T-cell (primary cell): ENCODE results near the gene CYS1. TPM values are rescaled to one million over a fixed set of nuclear protein-coding genes. Genes with fewer than 3 reads are reported as not detected.

Source experiments
- ATAC-seq, 4 experiments: fragments of 200-7000 bp in 3 of 4; fragments of 150-1000 bp in 1 of 4; cut with Tn5 transposase; replicated peaks in 1 of 4; 1 replicate in 3 of 4; 2 replicates in 1 of 4; pipeline ENCODE4 v1.10.0; 2021; ENCODE audit warnings: moderate library complexity in 3 of 4, mild to moderate bottlenecking in 2 of 4, moderate number of reproducible peaks in 1 of 4
- CTCF ChIA-PET, 2 donors: fragments of 300-600 bp; sonication (Branson Sonifier 250); formaldehyde crosslinking; loops; one replicate each; lab custom pipeline; 2022; ENCODE audit warnings: antibody characterized with exemption in 2 of 2; lab: Charles Lee
- POLR2A ChIA-PET, 2 donors: fragments of 300-600 bp; sonication (Branson Sonifier 250); formaldehyde crosslinking; loops; one replicate each; lab custom pipeline; 2022; ENCODE audit warnings: antibody characterized with exemption in 2 of 2; lab: Charles Lee
- DNase-seq, 35 experiments: peaks; one replicate each; pipeline versions ENCODE4 v3.0.0 to v3.0.0-alpha.2; 2013 to 2023
- H3K27ac ChIP-seq: one replicate; pipeline ENCODE4 v1.5.1; 2013; ENCODE audit warnings: low read length
- H3K27me3 ChIP-seq, 2 experiments: replicated peaks in 1 of 2; 1 replicate in 1 of 2; 2 replicates in 1 of 2; pipeline versions ENCODE4 v1.6.1 to v1.7.0; 2013; ENCODE audit warnings: low read length in 1 of 2, mixed read lengths in 1 of 2; ENCODE audit not compliant: control insufficient read depth in 2 of 2, insufficient read depth in 2 of 2; ENCODE audit errors: extremely low read depth in 1 of 2
- H3K36me3 ChIP-seq, 2 donors: 1 replicate in 1 of 2; 2 replicates in 1 of 2; pipeline versions ENCODE4 v1.6.1 to v1.7.0; 2013; ENCODE audit warnings: low read length in 1 of 2; ENCODE audit not compliant: control insufficient read depth in 2 of 2, insufficient read depth in 1 of 2; ENCODE audit errors: extremely low read depth in 1 of 2
- H3K4me1 ChIP-seq, 2 experiments: 1 replicate in 1 of 2; 2 replicates in 1 of 2; pipeline versions ENCODE4 v1.6.1 to v1.7.0; 2013; ENCODE audit warnings: low read length in 2 of 2, mixed read lengths in 1 of 2; ENCODE audit not compliant: insufficient read depth in 2 of 2, control insufficient read depth in 1 of 2; ENCODE audit errors: extremely low read depth in 1 of 2
- H3K4me3 ChIP-seq, 2 donors: 1 replicate in 1 of 2; 2 replicates in 1 of 2; pipeline versions ENCODE4 v1.5.1 to v1.7.0; 2013; ENCODE audit warnings: mild to moderate bottlenecking in 2 of 2, low read length in 1 of 2, moderate library complexity in 1 of 2; ENCODE audit not compliant: control insufficient read depth in 1 of 2; ENCODE audit errors: extremely low read depth in 1 of 2
- H3K9me3 ChIP-seq: 2 replicates; pipeline ENCODE4 v1.7.0; 2013
- H3K27ac Mint-ChIP-seq, 2 donors: one replicate each; pipeline ENCODE4 v1.8.0; 2020 to 2021; ENCODE audit warnings: mild to moderate bottlenecking in 2 of 2, mixed read lengths in 2 of 2
- H3K27me3 Mint-ChIP-seq, 2 donors: one replicate each; pipeline ENCODE4 v1.8.0; 2021 to 2022; ENCODE audit warnings: mixed read lengths in 2 of 2
- H3K36me3 Mint-ChIP-seq: one replicate; pipeline ENCODE4 v1.8.0; 2021; ENCODE audit warnings: mixed read lengths
- H3K4me1 Mint-ChIP-seq, 3 donors: one replicate each; pipeline ENCODE4 v1.8.0; 2020 to 2022; ENCODE audit warnings: mixed read lengths in 3 of 3, mild to moderate bottlenecking in 1 of 3
- H3K4me3 Mint-ChIP-seq, 3 donors: one replicate each; pipeline ENCODE4 v1.8.0; 2020 to 2022; ENCODE audit warnings: mild to moderate bottlenecking in 3 of 3, mixed read lengths in 3 of 3, moderate library complexity in 3 of 3
- H3K9me3 Mint-ChIP-seq, 3 donors: one replicate each; pipeline ENCODE4 v1.8.0; 2020 to 2022; ENCODE audit warnings: mixed read lengths in 3 of 3
- WGBS: methylation state at CpG from one replicate; pipeline ENCODE4 v1.1.5; 2013; ENCODE audit warnings: missing lambda C conversion rate; ENCODE audit not compliant: insufficient coverage; 5-methylcytosine and 5-hydroxymethylcytosine counted together
- total RNA-seq, 35 experiments: library from RNA in 6 of 35; stranded (reverse) in 6 of 35; fragments of 120-200 nt in 1 of 35; gene quantifications; one replicate each; pipeline versions ENCODE4 v1.2.1 to v1.2.4 and lab custom pipeline; 2013 to 2026

Gene CYS1
- total RNA-seq, 5 donors from 2014 or later (not counting 1 experiment from before 2014, with no cell fraction given) = not detected

DNA sequence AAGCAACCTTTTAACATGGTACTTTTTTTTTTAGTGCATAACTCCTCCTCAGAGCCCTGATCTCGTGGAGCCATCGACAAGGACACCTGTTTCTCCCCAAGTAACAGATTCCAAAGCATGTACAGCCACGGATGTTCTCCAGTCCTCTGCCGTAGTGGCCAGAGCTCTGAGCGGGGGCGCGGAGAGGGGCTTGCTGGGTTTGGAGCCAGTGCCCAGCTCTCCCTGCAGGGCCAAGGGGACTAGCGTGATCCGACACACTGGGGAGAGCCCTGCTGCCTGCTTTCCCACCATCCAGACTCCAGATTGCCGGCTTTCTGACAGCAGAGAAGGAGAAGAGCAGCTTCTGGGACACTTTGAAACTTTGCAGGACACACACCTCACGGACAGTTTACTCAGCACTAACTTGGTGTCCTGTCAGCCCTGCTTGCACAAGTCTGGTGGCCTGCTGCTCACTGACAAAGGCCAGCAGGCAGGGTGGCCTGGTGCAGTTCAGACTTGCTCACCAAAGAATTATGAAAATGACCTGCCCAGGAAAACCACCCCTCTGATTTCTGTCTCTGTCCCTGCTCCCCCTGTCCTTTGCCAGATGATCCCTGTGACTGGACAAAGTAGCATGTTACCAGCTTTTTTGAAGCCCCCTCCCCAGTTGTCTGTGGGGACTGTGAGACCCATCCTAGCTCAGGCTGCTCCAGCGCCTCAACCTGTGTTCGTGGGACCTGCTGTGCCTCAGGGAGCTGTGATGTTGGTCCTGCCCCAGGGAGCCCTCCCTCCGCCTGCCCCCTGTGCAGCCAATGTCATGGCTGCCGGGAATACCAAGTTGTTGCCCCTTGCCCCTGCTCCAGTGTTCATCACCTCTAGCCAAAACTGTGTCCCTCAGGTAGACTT, 32.4 kb downstream of the CYS1 start:
- H3K27ac Mint-ChIP-seq = no peak overlapping the region
- H3K27me3 ChIP-seq = no peaks in the 10 kb centered on the region

GRCh38 chr2:10046931-10047330, 33.3 kb downstream of the CYS1 start:
- H3K36me3 ChIP-seq = peaks cover 0 to 29% of the 10 kb centered on the region in 2 donors
- ChIA-PET CTCF (interaction anchor here (0.6 to 4.0 kb wide), 11 partner anchors 11 to 281 kb away, joined by 3 to 86 read pairs (median 4); no protein-coding TSS in a partner anchor), POLR2A (interaction anchor here in 1 of 2 donors (0.6 kb wide), 1 partner anchor 35 kb away, joined by 12 read pairs; no protein-coding TSS in a partner anchor)
- 86% methylated on average over 6 of the region's 7 CpGs for WGBS
- Mint-ChIP-seq H3K27me3 (no peaks in the 10 kb centered on the region), H3K36me3 (peaks cover 15% of the 10 kb centered on the region), H3K4me3 (no peak overlapping the region), H3K4me1 (peaks cover 18 to 33% (median 29%) of the 10 kb centered on the region in 3 donors), H3K9me3 (no peaks in the 10 kb centered on the region), H3K27ac (no peak overlapping the region)
- ATAC-seq (no peak), DNase-seq (no peak)
- peaks cover 0 to 7% of the 10 kb centered on the region in 2 experiments for H3K27me3 ChIP-seq
- peaks cover 0 to 34% of the 10 kb centered on the region in 2 experiments for H3K4me1 ChIP-seq
- no peak overlapping the region for H3K4me3 ChIP-seq
- no peaks in the 10 kb centered on the region for H3K9me3 ChIP-seq
- H3K27ac ChIP-seq = no peak overlapping the region

More for the DNA sequence above, 32.4 kb downstream of the CYS1 start:
- ChIA-PET POLR2A (interaction anchor here (0.6 to 1.4 kb wide), 2 partner anchors 37 to 64 kb away, joined by 4 to 5 read pairs; no protein-coding TSS in a partner anchor), CTCF (interaction anchor here (0.5 to 4.0 kb wide), 22 partner anchors 13 to 903 kb away, joined by 3 to 86 read pairs (median 5); no protein-coding TSS in a partner anchor)
- no peak overlapping the region for H3K27ac ChIP-seq
- 97% methylated on average over 15 of the region's 15 CpGs for WGBS
- DNase-seq (no peak), ATAC-seq (no peak)
- H3K36me3 Mint-ChIP-seq = peaks cover 21% of the 10 kb centered on the region
- H3K4me3 Mint-ChIP-seq = no peak overlapping the region
- no peaks in the 10 kb centered on the region for H3K9me3 Mint-ChIP-seq
- peaks cover 11 to 26% (median 20%) of the 10 kb centered on the region in 3 donors for H3K4me1 Mint-ChIP-seq
- H3K9me3 ChIP-seq = no peaks in the 10 kb centered on the region
- no peak overlapping the region for H3K4me3 ChIP-seq
- no peaks in the 10 kb centered on the region for H3K27me3 Mint-ChIP-seq
- H3K4me1 ChIP-seq = peaks cover 0 to 25% of the 10 kb centered on the region in 2 experiments
- H3K36me3 ChIP-seq = peaks cover 0 to 37% of the 10 kb centered on the region in 2 donors

DNA sequence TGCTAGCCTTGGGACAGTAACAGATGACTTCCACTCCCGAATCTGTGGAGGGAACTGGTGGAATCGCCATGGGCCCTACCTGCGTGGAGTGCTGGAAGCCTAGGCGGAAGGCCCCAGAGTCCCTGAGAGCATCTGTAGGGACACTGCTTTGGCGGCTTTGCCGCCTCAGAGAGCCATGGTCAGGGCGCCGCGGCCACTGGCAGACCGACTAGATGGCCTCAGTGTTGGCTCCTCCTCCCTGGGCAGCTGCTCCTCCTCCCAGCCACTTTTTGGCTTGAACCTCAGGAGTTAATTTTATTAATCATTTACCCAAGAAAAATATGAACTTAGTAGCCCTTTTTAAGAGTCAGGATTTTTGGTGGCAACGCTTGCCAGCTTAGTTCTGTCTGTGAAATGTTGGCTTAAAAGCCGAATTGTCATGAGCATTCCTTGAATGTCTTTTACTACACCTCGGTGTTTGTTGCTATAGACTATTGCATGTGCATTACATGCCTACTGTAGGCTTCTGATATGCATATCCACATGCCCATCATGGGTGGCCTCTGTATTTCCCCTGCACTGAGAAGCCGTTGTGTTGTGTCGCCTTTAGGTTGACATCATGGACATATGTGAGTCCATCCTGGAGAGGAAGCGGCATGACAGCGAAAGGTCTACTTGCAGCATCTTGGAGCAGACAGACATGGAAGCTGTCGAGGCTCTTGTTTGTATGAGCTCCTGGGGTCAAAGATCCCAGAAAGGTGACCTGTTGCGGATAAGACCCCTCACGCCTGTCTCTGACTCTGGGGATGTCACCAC, 34.5 kb downstream of the CYS1 start:
- POLR2A ChIA-PET = no interaction called here
- H3K4me3 ChIP-seq = no peak overlapping the region
- Mint-ChIP-seq H3K36me3 (peaks cover 14% of the 10 kb centered on the region), H3K9me3 (no peaks in the 10 kb centered on the region), H3K4me1 (peaks cover 18 to 36% (median 29%) of the 10 kb centered on the region in 3 donors), H3K27ac (no peak overlapping the region), H3K4me3 (peak overlapping the region; percentile 48 to 83 (median 58)), H3K27me3 (no peaks in the 10 kb centered on the region)
- peaks cover 0 to 36% of the 10 kb centered on the region in 2 experiments for H3K4me1 ChIP-seq
- CTCF ChIA-PET = interaction anchor here (0.5 to 4.4 kb wide), 4 partner anchors 61 to 1689 kb away, joined by 3 to 34 read pairs (median 16); no protein-coding TSS in a partner anchor
- ATAC-seq (no peak), DNase-seq (no peak)
- peaks cover 0 to 24% of the 10 kb centered on the region in 2 donors for H3K36me3 ChIP-seq
- H3K27me3 ChIP-seq = peaks cover 0 to 9% of the 10 kb centered on the region in 2 experiments
- H3K27ac ChIP-seq = no peak overlapping the region
- WGBS = 96% methylated on average over 17 of the region's 20 CpGs
- H3K9me3 ChIP-seq = no peaks in the 10 kb centered on the region

GRCh38 chr2:10043906-10044601, 36.2 kb downstream of the CYS1 start:
- H3K4me1 Mint-ChIP-seq = peaks cover 18 to 37% (median 27%) of the 10 kb centered on the region in 3 donors
- 7% methylated on average over 83 of the region's 90 CpGs for WGBS
- H3K9me3 ChIP-seq = no peaks in the 10 kb centered on the region
- peak overlapping the region; percentile 73 for H3K27ac ChIP-seq
- ChIA-PET CTCF (interaction anchor here (0.6 to 4.4 kb wide), 8 partner anchors 9 to 413 kb away, joined by 3 to 34 read pairs (median 6); partner anchors contain the start of genes TAF1B (in 1 of the 2) and YWHAQ (in 1 of the 2)), POLR2A (interaction anchor here in 1 of 2 donors (0.5 to 0.8 kb wide), 3 partner anchors 63 to 201 kb away, joined by 3 to 6 read pairs (median 4); partner anchors contain the start of gene TAF1B)
- peak overlapping the region; percentile 68 to 83 (median 76) for H3K4me3 Mint-ChIP-seq
- peaks cover 10% of the 10 kb centered on the region for H3K36me3 Mint-ChIP-seq
- peak; percentile 67 to 75 (median 70) for ATAC-seq
- H3K27me3 Mint-ChIP-seq = no peaks in the 10 kb centered on the region
- peak overlapping the region; percentile 42 to 49 for H3K4me3 ChIP-seq
- no peaks in the 10 kb centered on the region for H3K9me3 Mint-ChIP-seq
- peaks cover 0 to 9% of the 10 kb centered on the region in 2 experiments for H3K27me3 ChIP-seq
- H3K36me3 ChIP-seq = peaks cover 0 to 16% of the 10 kb centered on the region in 2 donors
- peak overlapping the region; percentile 44 to 68 for H3K27ac Mint-ChIP-seq
- H3K4me1 ChIP-seq = peaks cover 0 to 36% of the 10 kb centered on the region in 2 experiments
- DNase-seq = peak; percentile 78 to 94 (median 87)

DNA sequence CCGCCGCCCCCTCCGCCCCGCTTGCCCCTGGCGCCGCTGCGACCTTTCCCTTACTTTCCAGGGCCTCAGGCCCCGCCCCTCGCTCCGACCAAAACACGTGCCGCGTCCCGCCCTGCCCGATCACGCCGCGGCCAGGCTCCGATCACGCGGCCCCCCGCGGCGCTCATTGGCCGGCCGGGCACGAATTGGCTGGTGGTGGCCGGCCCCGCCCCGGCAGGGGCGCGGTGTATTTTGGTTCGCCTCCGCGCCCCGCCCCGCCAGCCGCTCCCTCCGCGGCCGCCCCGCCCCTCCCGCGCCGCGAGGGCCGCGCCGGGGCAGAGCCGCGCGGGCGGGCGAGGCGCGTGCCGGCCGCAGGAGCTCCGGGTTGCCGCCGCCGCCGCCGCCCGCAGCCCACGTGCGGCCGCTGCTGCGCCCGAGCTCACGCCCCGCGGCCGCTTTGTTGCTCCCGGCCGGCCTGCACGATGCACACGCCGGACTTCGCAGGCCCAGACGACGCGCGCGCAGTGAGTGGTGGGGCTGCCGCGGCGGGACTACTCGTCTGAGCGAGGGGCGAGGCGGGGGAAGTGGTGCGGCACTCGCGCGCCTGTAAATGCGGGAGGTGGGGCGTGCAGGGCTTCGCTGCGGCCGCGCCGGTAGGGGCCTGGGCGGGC, 36.8 kb downstream of the CYS1 start, which contains the start of gene KLF11:
Gene KLF11 (plus strand): TSS at position 295 of the 650 bp plus-strand sequence. CDS start 167 bp downstream, at position 462.
- ChIA-PET POLR2A (no interaction called here), CTCF (interaction anchor here (2.8 to 4.4 kb wide), 2 partner anchors 58 kb away, joined by 12 to 34 read pairs; no protein-coding TSS in a partner anchor)
- Mint-ChIP-seq H3K27ac (peak within 1 kb of the TSS; percentile 81 to 88), H3K9me3 (no peaks in the 10 kb centered on the region), H3K36me3 (peaks cover 9% of the 10 kb centered on the region), H3K4me1 (peaks cover 15 to 35% (median 25%) of the 10 kb centered on the region in 3 donors), H3K4me3 (peak within 1 kb of the TSS; percentile 83 to 86 (median 84)), H3K27me3 (no peaks in the 10 kb centered on the region)
- DNase-seq = peak; percentile 58 to 92 (median 76)
- Histone ChIP-seq H3K36me3 (peaks cover 0 to 15% of the 10 kb centered on the region in 2 donors), H3K27ac (peak within 1 kb of the TSS; percentile 73), H3K4me1 (peaks cover 0 to 34% of the 10 kb centered on the region in 2 experiments), H3K4me3 (peak within 1 kb of the TSS; percentile 45 to 49), H3K27me3 (peaks cover 0 to 11% of the 10 kb centered on the region in 2 experiments), H3K9me3 (no peaks in the 10 kb centered on the region)
- WGBS = under 1% methylated on average over 100 of the region's 104 CpGs
- ATAC-seq = peak; percentile 67 to 78 (median 78)
